Mammary epithelial cell (primary cell): ENCODE results near the gene NFAT5.

Source experiments
- CTCF ChIP-seq, 2 donors: IDR thresholded peaks in 1 of 2; conservative IDR thresholded peaks in 1 of 2; 2 replicates each; pipeline ENCODE4 v1.5.1; 2011 to 2012; ENCODE audit warnings: inconsistent platforms in 2 of 2, low read length in 2 of 2, mild to moderate bottlenecking in 2 of 2, control low read depth in 1 of 2, low read depth in 1 of 2; ENCODE audit not compliant: insufficient read depth in 1 of 2; ENCODE audit errors: extremely low read depth in 1 of 2
- EZH2 ChIP-seq: IDR thresholded peaks from 2 replicates; pipeline ENCODE4 v1.6.1; 2012; ENCODE audit warnings: low read length, inconsistent platforms, borderline replicate concordance

- TF ChIP-seq CTCF (conservative IDR thresholded peaks at IDR 0.05 in 1 of 2, IDR thresholded peaks at IDR 0.05 in 1 of 2; ENCODE audit: extremely low read depth in 1 of 2, insufficient read depth in 1 of 2, low read depth in 1 of 2, low read length in 2 of 2) (no peak), EZH2 (no peak)
Measured at GRCh38 chr16:69721441-69721957, 155.7 kb downstream of the NFAT5 start.
